RWPE1 (cell line): ENCODE data around the gene PAPSS2.

Source experiments
- CTCF ChIA-PET: fragments of 350-600 bp; sonication (Branson Sonifier 250); formaldehyde crosslinking; extraction: SDS; loops from one replicate; lab custom pipeline; 2021; lab: Yijun Ruan, JAX
- POLR2A ChIA-PET: fragments of 400-600 bp; formaldehyde crosslinking; extraction: SDS; loops from one replicate; lab custom pipeline; 2020; ENCODE audit warnings: antibody characterized with exemption; ENCODE audit not compliant: low non-redundant PET; lab: Yijun Ruan, JAX
- DNase-seq: peaks from one replicate; pipeline ENCODE4 v3.0.0; 2012; ENCODE audit warnings: low spot score
- H3K27ac ChIP-seq: fragments of 450-650 bp; 2 replicates; pipeline ENCODE4 v1.5.1; 2017
- TF ChIP-seq, protein P1 (sequence below): fragments of 450-650 bp; conservative IDR thresholded peaks from 2 replicates; pipeline ENCODE4 v1.5.1; 2017; ENCODE audit warnings: low read depth, mild to moderate bottlenecking

The PAPSS2 gene

GRCh38 chr10:87794285-87794684, 134.6 kb downstream of the PAPSS2 start:
- H3K27ac ChIP-seq, result no peak overlapping the region
- TF ChIP-seq, protein P1, sequence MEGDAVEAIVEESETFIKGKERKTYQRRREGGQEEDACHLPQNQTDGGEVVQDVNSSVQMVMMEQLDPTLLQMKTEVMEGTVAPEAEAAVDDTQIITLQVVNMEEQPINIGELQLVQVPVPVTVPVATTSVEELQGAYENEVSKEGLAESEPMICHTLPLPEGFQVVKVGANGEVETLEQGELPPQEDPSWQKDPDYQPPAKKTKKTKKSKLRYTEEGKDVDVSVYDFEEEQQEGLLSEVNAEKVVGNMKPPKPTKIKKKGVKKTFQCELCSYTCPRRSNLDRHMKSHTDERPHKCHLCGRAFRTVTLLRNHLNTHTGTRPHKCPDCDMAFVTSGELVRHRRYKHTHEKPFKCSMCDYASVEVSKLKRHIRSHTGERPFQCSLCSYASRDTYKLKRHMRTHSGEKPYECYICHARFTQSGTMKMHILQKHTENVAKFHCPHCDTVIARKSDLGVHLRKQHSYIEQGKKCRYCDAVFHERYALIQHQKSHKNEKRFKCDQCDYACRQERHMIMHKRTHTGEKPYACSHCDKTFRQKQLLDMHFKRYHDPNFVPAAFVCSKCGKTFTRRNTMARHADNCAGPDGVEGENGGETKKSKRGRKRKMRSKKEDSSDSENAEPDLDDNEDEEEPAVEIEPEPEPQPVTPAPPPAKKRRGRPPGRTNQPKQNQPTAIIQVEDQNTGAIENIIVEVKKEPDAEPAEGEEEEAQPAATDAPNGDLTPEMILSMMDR, result no peak
- POLR2A ChIA-PET, result no interaction called here
- CTCF ChIA-PET, result interaction anchor here (0.6 to 0.8 kb wide), 2 partner anchors 416 to 662 kb away, joined by 3 read pairs; no protein-coding TSS in a partner anchor
- DNase-seq, result no peak
